WI38 (cell line): ENCODE results near the gene GPR37.

Source experiments
- H3K4me3 ChIP-seq: 2 replicates; pipeline ENCODE4 v1.5.1; 2011; ENCODE audit warnings: low read depth, mild to moderate bottlenecking, control low read depth, low read length
- TF ChIP-seq, protein P1 (sequence below): IDR thresholded peaks from 2 replicates; pipeline ENCODE4 v1.5.1; 2012; ENCODE audit warnings: low read depth, mild to moderate bottlenecking, control low read depth, low read length

GPR37 gene

DNA sequence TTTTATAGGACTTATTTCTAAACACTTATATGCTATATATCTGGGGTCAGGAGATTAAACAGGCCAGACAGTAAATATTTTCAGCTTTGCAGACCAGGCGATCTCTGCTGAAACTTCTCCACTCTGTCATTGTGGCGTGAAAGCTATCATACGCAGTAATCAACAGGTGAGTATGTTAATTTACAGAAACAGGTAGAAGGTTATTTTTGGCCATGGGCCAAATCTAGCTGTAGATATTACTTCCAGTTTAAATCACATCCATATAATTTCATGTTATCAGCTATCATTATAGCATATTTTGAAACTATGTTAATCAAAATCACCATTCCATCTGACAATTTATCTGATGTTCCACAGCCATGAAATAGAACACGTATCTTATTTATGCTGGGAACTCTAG, 67.8 kb downstream of the GPR37 start:
- no peak overlapping the region for H3K4me3 ChIP-seq
- TF ChIP-seq, protein P1, sequence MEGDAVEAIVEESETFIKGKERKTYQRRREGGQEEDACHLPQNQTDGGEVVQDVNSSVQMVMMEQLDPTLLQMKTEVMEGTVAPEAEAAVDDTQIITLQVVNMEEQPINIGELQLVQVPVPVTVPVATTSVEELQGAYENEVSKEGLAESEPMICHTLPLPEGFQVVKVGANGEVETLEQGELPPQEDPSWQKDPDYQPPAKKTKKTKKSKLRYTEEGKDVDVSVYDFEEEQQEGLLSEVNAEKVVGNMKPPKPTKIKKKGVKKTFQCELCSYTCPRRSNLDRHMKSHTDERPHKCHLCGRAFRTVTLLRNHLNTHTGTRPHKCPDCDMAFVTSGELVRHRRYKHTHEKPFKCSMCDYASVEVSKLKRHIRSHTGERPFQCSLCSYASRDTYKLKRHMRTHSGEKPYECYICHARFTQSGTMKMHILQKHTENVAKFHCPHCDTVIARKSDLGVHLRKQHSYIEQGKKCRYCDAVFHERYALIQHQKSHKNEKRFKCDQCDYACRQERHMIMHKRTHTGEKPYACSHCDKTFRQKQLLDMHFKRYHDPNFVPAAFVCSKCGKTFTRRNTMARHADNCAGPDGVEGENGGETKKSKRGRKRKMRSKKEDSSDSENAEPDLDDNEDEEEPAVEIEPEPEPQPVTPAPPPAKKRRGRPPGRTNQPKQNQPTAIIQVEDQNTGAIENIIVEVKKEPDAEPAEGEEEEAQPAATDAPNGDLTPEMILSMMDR: no peak
